NCI-H1105 treated with DMSO at 0.1 percent for 48 hours (cell line): ENCODE data around the gene TNRC6C.
"Not testable (repeated sequence)": the region's sequence is repeated elsewhere in the genome, so short reads cannot be mapped to it uniquely, and the experiment has no call there.

Experiments
- DNase-seq: peaks from one replicate; lab custom pipeline; 2025; lab: John Stamatoyannopoulos, UW

The TNRC6C gene

GRCh38 chr17:78043031-78043430 lies 84.5 kb downstream of the TNRC6C start:
- no peak for DNase-seq

- DNase-seq, result no peak
Measured at GRCh38 chr17:78044280-78044835, 85.9 kb downstream of the TNRC6C start.

- DNase-seq, result no peak
Measured at GRCh38 chr17:78045316-78045715, 86.8 kb downstream of the TNRC6C start.

- DNase-seq, result no peak
Measured at GRCh38 chr17:78046923-78047322, 88.4 kb downstream of the TNRC6C start.

GRCh38 chr17:78048346-78049292 lies 90.1 kb downstream of the TNRC6C start:
- no peak for DNase-seq

GRCh38 chr17:78049609-78050008 lies 91.1 kb downstream of the TNRC6C start:
- no peak for DNase-seq

GRCh38 chr17:78051186-78051972 lies 92.9 kb downstream of the TNRC6C start:
- DNase-seq, result no peak

- DNase-seq, result no peak
Measured at GRCh38 chr17:78053777-78054468, 95.4 kb downstream of the TNRC6C start.

- no peak for DNase-seq
Measured at GRCh38 chr17:78057113-78057740, 98.7 kb downstream of the TNRC6C start.

GRCh38 chr17:78058001-78058400 lies 99.5 kb downstream of the TNRC6C start:
- no peak for DNase-seq

GRCh38 chr17:78058581-78058980 lies 100.1 kb downstream of the TNRC6C start:
- DNase-seq, result no peak

GRCh38 chr17:78062596-78062995 lies 104.1 kb downstream of the TNRC6C start:
- DNase-seq, result no peak

GRCh38 chr17:78063489-78063888 lies 105.0 kb downstream of the TNRC6C start:
- DNase-seq, result no peak

- no peak for DNase-seq
Measured at GRCh38 chr17:78064708-78065107, 106.2 kb downstream of the TNRC6C start.

- not testable (repeated sequence) for DNase-seq
Measured at GRCh38 chr17:78066976-78067375, 108.5 kb downstream of the TNRC6C start.

- no peak for DNase-seq
Measured at GRCh38 chr17:78069695-78070094, 111.2 kb downstream of the TNRC6C start.

- no peak for DNase-seq
Measured at GRCh38 chr17:78072961-78073360, 114.5 kb downstream of the TNRC6C start.

GRCh38 chr17:78075011-78075410 lies 116.5 kb downstream of the TNRC6C start:
- no peak for DNase-seq

- no peak for DNase-seq
Measured at GRCh38 chr17:78075545-78075944, 117.0 kb downstream of the TNRC6C start.

GRCh38 chr17:78079253-78079652 lies 120.8 kb downstream of the TNRC6C start:
- no peak for DNase-seq

- DNase-seq, result no peak
Measured at GRCh38 chr17:78081551-78081950, 123.0 kb downstream of the TNRC6C start.
